Activated CD4-positive, alpha-beta memory T cell treated with anti-CD3 and anti-CD28 coated beads for 36 hours (primary cell): ENCODE measurements around the gene SLC6A13. TPM values are rescaled to one million over a fixed set of nuclear protein-coding genes. Genes with fewer than 3 reads are reported as not detected.
"Not testable (repeated sequence)": the region's sequence is repeated elsewhere in the genome, so short reads cannot be mapped to it uniquely, and the experiment has no call there.

Source experiments
- CTCF ChIA-PET: fragments of 350-600 bp; sonication (Branson Sonifier 250); formaldehyde crosslinking; loops from one replicate; lab custom pipeline; 2021; ENCODE audit warnings: antibody characterized with exemption, inconsistent platforms; lab: Charles Lee
- POLR2A ChIA-PET: fragments of 350-600 bp; sonication (Branson Sonifier 250); formaldehyde crosslinking; loops from one replicate; lab custom pipeline; 2021; ENCODE audit warnings: antibody characterized with exemption; lab: Charles Lee
- DNase-seq: peaks from one replicate; pipeline ENCODE4 v3.0.0-alpha.2; 2020
- H3K27ac Mint-ChIP-seq: one replicate; pipeline ENCODE4 v1.8.0; 2021; ENCODE audit warnings: mixed read lengths
- H3K27me3 Mint-ChIP-seq: one replicate; pipeline ENCODE4 v1.8.0; 2021; ENCODE audit warnings: mixed read lengths
- H3K36me3 Mint-ChIP-seq: one replicate; pipeline ENCODE4 v1.8.0; 2021; ENCODE audit warnings: mixed read lengths
- H3K4me1 Mint-ChIP-seq: one replicate; pipeline ENCODE4 v1.8.0; 2021; ENCODE audit warnings: low read depth, mixed read lengths
- H3K4me3 Mint-ChIP-seq: one replicate; pipeline ENCODE4 v1.8.0; 2021; ENCODE audit warnings: mild to moderate bottlenecking, mixed read lengths
- H3K9me3 Mint-ChIP-seq: one replicate; pipeline ENCODE4 v1.8.0; 2021; ENCODE audit warnings: mixed read lengths
- intact Hi-C: fragments of 100-400 bp; cut with micrococcal nuclease; formaldehyde crosslinking; loops from one replicate; pipeline ENCODE4 v1.15.1; 2023
- total RNA-seq, 2 experiments: library from RNA; stranded (reverse); gene quantifications; one replicate each; pipeline ENCODE4 v1.2.3, GENCODE V29; 2021

Gene SLC6A13
- total RNA-seq, 2 experiments from 2014 or later = 0.39 TPM; not detected in 1

GRCh38 chr12:240566-240965, 22.1 kb downstream of the SLC6A13 start:
- DNase-seq = no peak
- Mint-ChIP-seq H3K27me3 (peaks cover 22% of the 10 kb centered on the region), H3K36me3 (peaks cover 7% of the 10 kb centered on the region), H3K9me3 (peaks cover 12% of the 10 kb centered on the region), H3K27ac (no peak overlapping the region), H3K4me1 (no peaks in the 10 kb centered on the region), H3K4me3 (no peak overlapping the region)
- ChIA-PET CTCF (no interaction called here), POLR2A (no interaction called here)
- intact Hi-C loops = no loop called here

GRCh38 chr12:238736-239398, 23.8 kb downstream of the SLC6A13 start:
- Mint-ChIP-seq H3K36me3 (peaks cover 4% of the 10 kb centered on the region), H3K4me3 (no peak overlapping the region), H3K27me3 (peaks cover 19% of the 10 kb centered on the region), H3K27ac (no peak overlapping the region), H3K4me1 (no peaks in the 10 kb centered on the region), H3K9me3 (peaks cover 18% of the 10 kb centered on the region)
- intact Hi-C loops = no loop called here
- POLR2A ChIA-PET = no interaction called here
- DNase-seq = no peak
- CTCF ChIA-PET = no interaction called here

GRCh38 chr12:238116-238515, 24.5 kb downstream of the SLC6A13 start:
- intact Hi-C loops = no loop called here
- ChIA-PET CTCF (no interaction called here), POLR2A (no interaction called here)
- H3K36me3 Mint-ChIP-seq = peaks cover 4% of the 10 kb centered on the region
- H3K27ac Mint-ChIP-seq = no peak overlapping the region
- H3K4me1 Mint-ChIP-seq = no peaks in the 10 kb centered on the region
- peaks cover 16% of the 10 kb centered on the region for H3K27me3 Mint-ChIP-seq
- no peak overlapping the region for H3K4me3 Mint-ChIP-seq
- peaks cover 18% of the 10 kb centered on the region for H3K9me3 Mint-ChIP-seq
- DNase-seq = no peak

GRCh38 chr12:237026-237815, 25.4 kb downstream of the SLC6A13 start:
- POLR2A ChIA-PET = no interaction called here
- no peak overlapping the region for H3K27ac Mint-ChIP-seq
- CTCF ChIA-PET = no interaction called here
- intact Hi-C loops = no loop called here
- H3K4me1 Mint-ChIP-seq = no peaks in the 10 kb centered on the region
- peaks cover 4% of the 10 kb centered on the region for H3K36me3 Mint-ChIP-seq
- no peak overlapping the region for H3K4me3 Mint-ChIP-seq
- H3K9me3 Mint-ChIP-seq = peaks cover 18% of the 10 kb centered on the region
- H3K27me3 Mint-ChIP-seq = peaks cover 12% of the 10 kb centered on the region
- no peak for DNase-seq

- peaks cover 18% of the 10 kb centered on the region for H3K9me3 Mint-ChIP-seq
- H3K27me3 Mint-ChIP-seq = peaks cover 9% of the 10 kb centered on the region
- CTCF ChIA-PET = no interaction called here
- DNase-seq = no peak
- peaks cover 4% of the 10 kb centered on the region for H3K36me3 Mint-ChIP-seq
- POLR2A ChIA-PET = no interaction called here
- no peak overlapping the region for H3K4me3 Mint-ChIP-seq
- H3K4me1 Mint-ChIP-seq = no peaks in the 10 kb centered on the region
- intact Hi-C loops = no loop called here
- no peak overlapping the region for H3K27ac Mint-ChIP-seq
These were observed 26.2 kb downstream of the SLC6A13 start for GRCh38 chr12:236445-236844.

- intact Hi-C loops, H3K4me3 Mint-ChIP-seq, H3K36me3 Mint-ChIP-seq, H3K27me3 Mint-ChIP-seq, DNase-seq, H3K4me1 Mint-ChIP-seq, H3K27ac Mint-ChIP-seq, POLR2A ChIA-PET, CTCF ChIA-PET: not testable (repeated sequence)
- peaks cover 18% of the 10 kb centered on the region for H3K9me3 Mint-ChIP-seq
These were observed 26.7 kb downstream of the SLC6A13 start for GRCh38 chr12:235967-236366.

- H3K4me3 Mint-ChIP-seq = no peak overlapping the region
- peaks cover 4% of the 10 kb centered on the region for H3K36me3 Mint-ChIP-seq
- H3K9me3 Mint-ChIP-seq = peaks cover 18% of the 10 kb centered on the region
- no peak overlapping the region for H3K27ac Mint-ChIP-seq
- no peak for DNase-seq
- no peaks in the 10 kb centered on the region for H3K4me1 Mint-ChIP-seq
- H3K27me3 Mint-ChIP-seq = peaks cover 5% of the 10 kb centered on the region
- intact Hi-C loops = no loop called here
- ChIA-PET CTCF (interaction anchor here (2.3 kb wide), 1 partner anchor 15 kb away, joined by 8 read pairs; no protein-coding TSS in a partner anchor), POLR2A (no interaction called here)
These were observed 27.7 kb downstream of the SLC6A13 start for GRCh38 chr12:234891-235415.

- no peak for DNase-seq
- peaks cover 18% of the 10 kb centered on the region for H3K9me3 Mint-ChIP-seq
- ChIA-PET POLR2A (no interaction called here), CTCF (interaction anchor here (2.3 kb wide), 1 partner anchor 14 kb away, joined by 8 read pairs; no protein-coding TSS in a partner anchor)
- intact Hi-C loops = no loop called here
- H3K4me1 Mint-ChIP-seq = no peaks in the 10 kb centered on the region
- H3K27me3 Mint-ChIP-seq = peaks cover 2% of the 10 kb centered on the region
- no peak overlapping the region for H3K27ac Mint-ChIP-seq
- H3K4me3 Mint-ChIP-seq = no peak overlapping the region
- H3K36me3 Mint-ChIP-seq = peaks cover 4% of the 10 kb centered on the region
These were observed 28.6 kb downstream of the SLC6A13 start for GRCh38 chr12:234019-234418.

- CTCF ChIA-PET = interaction anchor here (0.8 to 2.3 kb wide), 2 partner anchors 10 to 14 kb away, joined by 3 to 8 read pairs; no protein-coding TSS in a partner anchor
These were observed 29.0 kb downstream of the SLC6A13 start for GRCh38 chr12:233615-233968.

GRCh38 chr12:232731-233614, 29.7 kb downstream of the SLC6A13 start:
- Mint-ChIP-seq H3K27ac (no peak overlapping the region), H3K4me3 (no peak overlapping the region)
- CTCF ChIA-PET = interaction anchor here (0.8 to 2.3 kb wide), 3 partner anchors 10 to 21 kb away, joined by 3 to 8 read pairs (median 3); no protein-coding TSS in a partner anchor

More at GRCh38 chr12:233615-233968, 29.0 kb downstream of the SLC6A13 start:
- Mint-ChIP-seq H3K9me3 (peaks cover 18% of the 10 kb centered on the region), H3K27me3 (peaks cover 1% of the 10 kb centered on the region), H3K27ac (no peak overlapping the region), H3K36me3 (peaks cover 4% of the 10 kb centered on the region), H3K4me1 (no peaks in the 10 kb centered on the region), H3K4me3 (no peak overlapping the region)
- intact Hi-C loops = no loop called here
- POLR2A ChIA-PET = no interaction called here
- DNase-seq = no peak

GRCh38 chr12:230925-231671, 31.5 kb downstream of the SLC6A13 start:
- no peak for DNase-seq
- no peak overlapping the region for H3K4me3 Mint-ChIP-seq
- H3K36me3 Mint-ChIP-seq = peaks cover 3% of the 10 kb centered on the region
- POLR2A ChIA-PET = no interaction called here
- no peak overlapping the region for H3K27ac Mint-ChIP-seq
- peaks cover 11% of the 10 kb centered on the region for H3K9me3 Mint-ChIP-seq
- peaks cover 5% of the 10 kb centered on the region for H3K27me3 Mint-ChIP-seq
- intact Hi-C loops = no loop called here
- no peaks in the 10 kb centered on the region for H3K4me1 Mint-ChIP-seq
- CTCF ChIA-PET = interaction anchor here (0.6 to 1.6 kb wide), 2 partner anchors 11 to 14 kb away, joined by 4 to 7 read pairs; no protein-coding TSS in a partner anchor

More at GRCh38 chr12:232731-233614, 29.7 kb downstream of the SLC6A13 start:
- Mint-ChIP-seq H3K9me3 (peaks cover 18% of the 10 kb centered on the region), H3K36me3 (peaks cover 4% of the 10 kb centered on the region), H3K4me1 (no peaks in the 10 kb centered on the region), H3K27me3 (peaks cover 3% of the 10 kb centered on the region)
- intact Hi-C loops = no loop called here
- DNase-seq = no peak
- POLR2A ChIA-PET = no interaction called here
